ENCODE data around the gene WIF1. TPM values are rescaled to one million over a fixed set of nuclear protein-coding genes. Genes with fewer than 3 reads are reported as not detected.

Gene WIF1
- total RNA-seq, 1 donor from 2014 or later: 0.22 TPM

- H3K4me3 Mint-ChIP-seq (ENCODE audit: low read depth): no peak overlapping the region
- peaks cover 3% of the 10 kb centered on the region for H3K27me3 Mint-ChIP-seq
- peak; percentile 42 for TF ChIP-seq CTCF (IDR thresholded peaks at IDR 0.05; ENCODE audit: unreplicated experiment)
- H3K4me1 Mint-ChIP-seq (ENCODE audit: low read depth): no peaks in the 10 kb centered on the region
- no peak for DNase-seq (ENCODE audit: low spot score, unreplicated experiment)
- H3K9me3 Mint-ChIP-seq (ENCODE audit: low read depth): no peaks in the 10 kb centered on the region
- no peaks in the 10 kb centered on the region for H3K36me3 Mint-ChIP-seq (ENCODE audit: insufficient read depth)
- H3K27ac Mint-ChIP-seq: no peak overlapping the region
Observed at GRCh38 chr12:65106948-65107347, 14.2 kb downstream of the WIF1 start.

- H3K27ac Mint-ChIP-seq: no peak overlapping the region
- DNase-seq (ENCODE audit: low spot score, unreplicated experiment): no peak
- TF ChIP-seq CTCF (IDR thresholded peaks at IDR 0.05; ENCODE audit: unreplicated experiment): peak; percentile 50
- no peak overlapping the region for H3K4me3 Mint-ChIP-seq (ENCODE audit: low read depth)
- no peaks in the 10 kb centered on the region for H3K9me3 Mint-ChIP-seq (ENCODE audit: low read depth)
- H3K27me3 Mint-ChIP-seq: no peaks in the 10 kb centered on the region
- H3K4me1 Mint-ChIP-seq (ENCODE audit: low read depth): no peaks in the 10 kb centered on the region
- no peaks in the 10 kb centered on the region for H3K36me3 Mint-ChIP-seq (ENCODE audit: insufficient read depth)
Observed at GRCh38 chr12:65100140-65100539, 21.0 kb downstream of the WIF1 start.

GRCh38 chr12:65099182-65099581, 21.9 kb downstream of the WIF1 start:
- Mint-ChIP-seq H3K4me3 (ENCODE audit: low read depth) (no peak overlapping the region), H3K36me3 (ENCODE audit: insufficient read depth) (no peaks in the 10 kb centered on the region), H3K27me3 (no peaks in the 10 kb centered on the region), H3K9me3 (ENCODE audit: low read depth) (no peaks in the 10 kb centered on the region), H3K27ac (no peak overlapping the region), H3K4me1 (ENCODE audit: low read depth) (no peaks in the 10 kb centered on the region)
- DNase-seq (ENCODE audit: low spot score, unreplicated experiment): no peak
- no peak for TF ChIP-seq CTCF (IDR thresholded peaks at IDR 0.05; ENCODE audit: unreplicated experiment)

GRCh38 chr12:65098364-65098763, 22.7 kb downstream of the WIF1 start:
- H3K36me3 Mint-ChIP-seq (ENCODE audit: insufficient read depth): no peaks in the 10 kb centered on the region
- H3K27ac Mint-ChIP-seq: no peak overlapping the region
- no peak for DNase-seq (ENCODE audit: low spot score, unreplicated experiment)
- no peak for TF ChIP-seq CTCF (IDR thresholded peaks at IDR 0.05; ENCODE audit: unreplicated experiment)
- no peaks in the 10 kb centered on the region for H3K27me3 Mint-ChIP-seq
- no peaks in the 10 kb centered on the region for H3K4me1 Mint-ChIP-seq (ENCODE audit: low read depth)
- no peaks in the 10 kb centered on the region for H3K9me3 Mint-ChIP-seq (ENCODE audit: low read depth)
- no peak overlapping the region for H3K4me3 Mint-ChIP-seq (ENCODE audit: low read depth)

GRCh38 chr12:65094722-65095121, 26.4 kb downstream of the WIF1 start:
- no peak for DNase-seq (ENCODE audit: low spot score, unreplicated experiment)
- no peaks in the 10 kb centered on the region for H3K4me1 Mint-ChIP-seq (ENCODE audit: low read depth)
- TF ChIP-seq CTCF (IDR thresholded peaks at IDR 0.05; ENCODE audit: unreplicated experiment): no peak
- no peaks in the 10 kb centered on the region for H3K9me3 Mint-ChIP-seq (ENCODE audit: low read depth)
- no peaks in the 10 kb centered on the region for H3K36me3 Mint-ChIP-seq (ENCODE audit: insufficient read depth)
- H3K27me3 Mint-ChIP-seq: no peaks in the 10 kb centered on the region
- H3K4me3 Mint-ChIP-seq (ENCODE audit: low read depth): no peak overlapping the region
- H3K27ac Mint-ChIP-seq: no peak overlapping the region

All from progenitor cell of endocrine pancreas (in vitro differentiated cells).